Osteocyte (in vitro differentiated cells): ENCODE data around the gene SMAD3. TPM values are rescaled to one million over a fixed set of nuclear protein-coding genes. Genes with fewer than 3 reads are reported as not detected.
A peak's percentile ranks its signal among the peaks of the same experiment; 100 is the strongest.

Experiments used
- DNase-seq: peaks from one replicate; pipeline ENCODE4 v3.0.0; 2021; ENCODE audit warnings: mixed read lengths; ENCODE audit not compliant: unreplicated experiment; ENCODE audit errors: extremely low spot score
- H3K27ac Mint-ChIP-seq: one replicate; pipeline ENCODE4 v1.8.0; 2021; ENCODE audit warnings: mild to moderate bottlenecking, mixed read lengths; ENCODE audit not compliant: unreplicated experiment
- H3K27me3 Mint-ChIP-seq: one replicate; pipeline ENCODE4 v1.8.0; 2021; ENCODE audit warnings: mixed read lengths; ENCODE audit not compliant: unreplicated experiment
- H3K36me3 Mint-ChIP-seq: one replicate; pipeline ENCODE4 v1.8.0; 2021; ENCODE audit warnings: mixed read lengths; ENCODE audit not compliant: unreplicated experiment
- H3K4me1 Mint-ChIP-seq: one replicate; pipeline ENCODE4 v1.8.0; 2021; ENCODE audit warnings: mixed read lengths; ENCODE audit not compliant: unreplicated experiment
- H3K4me3 Mint-ChIP-seq: one replicate; pipeline ENCODE4 v1.8.0; 2021; ENCODE audit warnings: mild to moderate bottlenecking, moderate library complexity, mixed read lengths; ENCODE audit not compliant: unreplicated experiment
- H3K9me3 Mint-ChIP-seq: one replicate; pipeline ENCODE4 v1.8.0; 2021; ENCODE audit warnings: mixed read lengths; ENCODE audit not compliant: unreplicated experiment
- total RNA-seq: library from RNA; stranded (reverse); gene quantifications from 2 replicates; pipeline ENCODE4 v1.2.1, GENCODE V29; 2021
- TF ChIP-seq, protein P1 (sequence below): fragments of 200-600 bp; sonication (generic); IDR thresholded peaks from 2 replicates; pipeline ENCODE4 v1.5.0; 2021; ENCODE audit warnings: antibody characterized with exemption, mild to moderate bottlenecking, moderate library complexity

SMAD3 gene
- total RNA-seq, 1 donor from 2014 or later: 39.7 TPM

DNA sequence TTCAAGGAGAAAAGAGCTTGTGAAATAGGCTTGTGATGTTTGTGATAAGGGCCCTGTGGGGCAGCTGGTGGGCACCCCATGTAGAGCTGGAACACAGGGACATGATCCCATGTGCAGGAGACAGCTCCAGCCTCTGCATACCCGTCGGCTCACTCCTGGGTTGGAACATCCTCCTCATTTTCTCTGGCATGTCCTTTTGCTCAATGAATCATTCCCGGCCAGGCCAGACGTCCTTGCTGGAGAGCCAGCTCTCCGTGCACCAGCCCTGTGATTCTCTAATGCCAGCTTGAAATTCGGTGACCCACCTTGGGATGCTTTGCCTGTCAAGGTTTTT is 77.3 kb downstream of the SMAD3 start:
- Mint-ChIP-seq H3K36me3 (no peaks in the 10 kb centered on the region), H3K4me1 (peaks cover 93% of the 10 kb centered on the region), H3K9me3 (no peaks in the 10 kb centered on the region), H3K27me3 (no peaks in the 10 kb centered on the region), H3K27ac (peak overlapping the region; percentile 20), H3K4me3 (no peak overlapping the region)
- DNase-seq: no peak
- TF ChIP-seq, protein P1, sequence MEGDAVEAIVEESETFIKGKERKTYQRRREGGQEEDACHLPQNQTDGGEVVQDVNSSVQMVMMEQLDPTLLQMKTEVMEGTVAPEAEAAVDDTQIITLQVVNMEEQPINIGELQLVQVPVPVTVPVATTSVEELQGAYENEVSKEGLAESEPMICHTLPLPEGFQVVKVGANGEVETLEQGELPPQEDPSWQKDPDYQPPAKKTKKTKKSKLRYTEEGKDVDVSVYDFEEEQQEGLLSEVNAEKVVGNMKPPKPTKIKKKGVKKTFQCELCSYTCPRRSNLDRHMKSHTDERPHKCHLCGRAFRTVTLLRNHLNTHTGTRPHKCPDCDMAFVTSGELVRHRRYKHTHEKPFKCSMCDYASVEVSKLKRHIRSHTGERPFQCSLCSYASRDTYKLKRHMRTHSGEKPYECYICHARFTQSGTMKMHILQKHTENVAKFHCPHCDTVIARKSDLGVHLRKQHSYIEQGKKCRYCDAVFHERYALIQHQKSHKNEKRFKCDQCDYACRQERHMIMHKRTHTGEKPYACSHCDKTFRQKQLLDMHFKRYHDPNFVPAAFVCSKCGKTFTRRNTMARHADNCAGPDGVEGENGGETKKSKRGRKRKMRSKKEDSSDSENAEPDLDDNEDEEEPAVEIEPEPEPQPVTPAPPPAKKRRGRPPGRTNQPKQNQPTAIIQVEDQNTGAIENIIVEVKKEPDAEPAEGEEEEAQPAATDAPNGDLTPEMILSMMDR: no peak

DNA sequence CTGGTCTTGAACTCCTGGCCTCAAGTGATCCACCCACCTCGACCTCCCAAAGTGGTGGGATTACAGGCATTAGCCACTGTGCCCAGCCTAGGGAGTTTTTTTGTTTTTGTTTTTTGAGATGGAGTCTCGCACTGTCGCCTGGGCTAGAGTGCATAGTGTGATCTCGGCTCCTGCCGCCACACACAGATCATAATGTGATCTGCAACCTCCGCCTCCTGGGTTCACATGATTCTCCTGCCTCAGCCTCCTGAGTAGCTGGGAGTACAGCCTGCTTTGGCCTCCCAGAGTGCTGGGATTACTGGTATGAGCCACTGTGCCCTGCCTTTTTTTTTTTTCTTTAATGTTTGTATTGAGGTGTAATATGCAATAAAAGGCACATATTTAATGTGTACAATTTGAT is 78.2 kb downstream of the SMAD3 start:
- Mint-ChIP-seq H3K4me1 (peaks cover 94% of the 10 kb centered on the region), H3K9me3 (no peaks in the 10 kb centered on the region), H3K27ac (no peak overlapping the region), H3K27me3 (no peaks in the 10 kb centered on the region), H3K4me3 (no peak overlapping the region), H3K36me3 (no peaks in the 10 kb centered on the region)
- no peak for DNase-seq
- TF ChIP-seq, protein P1: no peak

DNA sequence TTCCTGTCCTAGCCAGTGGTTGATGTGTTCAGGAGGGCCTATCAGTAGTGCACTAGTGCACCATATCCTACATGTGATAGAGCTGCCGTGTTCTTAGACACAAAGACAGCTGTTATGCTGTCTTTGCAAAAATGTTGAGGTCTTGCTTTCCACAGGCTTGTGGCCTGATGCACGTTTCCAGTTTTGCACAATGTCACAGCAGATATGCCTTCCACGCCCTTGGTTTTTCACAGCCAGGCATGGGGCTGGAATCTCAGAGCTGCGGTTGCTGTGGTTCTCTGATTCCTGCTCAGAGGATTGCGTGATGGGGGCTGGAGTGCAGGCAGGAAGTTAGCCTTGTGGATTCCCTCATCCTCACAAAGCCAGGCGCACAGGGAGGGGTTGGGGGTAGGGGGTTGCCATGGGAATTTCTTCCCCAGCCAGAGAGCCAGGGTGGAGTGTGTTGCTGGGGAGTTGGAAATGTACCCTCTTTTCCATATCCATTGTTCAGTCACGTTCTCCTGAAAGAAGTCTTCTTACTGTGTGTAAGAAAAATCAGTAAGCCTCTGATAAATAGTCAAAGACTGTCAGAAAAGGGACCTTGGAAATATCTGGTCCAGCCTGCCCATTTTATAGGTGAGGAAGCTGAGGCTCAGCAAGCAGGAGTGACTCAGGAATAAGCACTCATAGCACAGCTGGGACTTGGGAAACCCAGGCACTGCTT is 79.4 kb downstream of the SMAD3 start:
- peaks cover 96% of the 10 kb centered on the region for H3K4me1 Mint-ChIP-seq
- DNase-seq: no peak
- H3K4me3 Mint-ChIP-seq: no peak overlapping the region
- no peaks in the 10 kb centered on the region for H3K27me3 Mint-ChIP-seq
- TF ChIP-seq, protein P1: no peak
- peak overlapping the region; percentile 41 for H3K27ac Mint-ChIP-seq
- H3K36me3 Mint-ChIP-seq: no peaks in the 10 kb centered on the region
- no peaks in the 10 kb centered on the region for H3K9me3 Mint-ChIP-seq

DNA sequence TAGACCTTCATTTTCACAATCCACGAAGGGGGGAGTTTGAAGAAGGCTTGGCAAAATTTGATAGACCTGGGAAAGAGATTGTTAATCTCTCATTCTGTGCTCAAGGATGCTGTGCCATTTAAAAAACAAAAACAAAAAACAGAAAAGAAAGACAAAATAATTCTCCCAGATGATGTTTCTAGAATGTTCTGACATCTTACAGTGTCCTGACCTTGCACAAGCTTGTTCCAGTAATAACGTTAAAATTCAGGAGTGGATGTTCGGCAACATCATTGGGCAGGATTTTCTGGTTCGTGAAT is 79.9 kb downstream of the SMAD3 start:
- H3K4me3 Mint-ChIP-seq: no peak overlapping the region
- H3K27ac Mint-ChIP-seq: no peak overlapping the region
- TF ChIP-seq, protein P1: no peak
- H3K4me1 Mint-ChIP-seq: peaks cover 96% of the 10 kb centered on the region
- no peaks in the 10 kb centered on the region for H3K36me3 Mint-ChIP-seq
- no peak for DNase-seq
- no peaks in the 10 kb centered on the region for H3K27me3 Mint-ChIP-seq
- H3K9me3 Mint-ChIP-seq: no peaks in the 10 kb centered on the region

DNA sequence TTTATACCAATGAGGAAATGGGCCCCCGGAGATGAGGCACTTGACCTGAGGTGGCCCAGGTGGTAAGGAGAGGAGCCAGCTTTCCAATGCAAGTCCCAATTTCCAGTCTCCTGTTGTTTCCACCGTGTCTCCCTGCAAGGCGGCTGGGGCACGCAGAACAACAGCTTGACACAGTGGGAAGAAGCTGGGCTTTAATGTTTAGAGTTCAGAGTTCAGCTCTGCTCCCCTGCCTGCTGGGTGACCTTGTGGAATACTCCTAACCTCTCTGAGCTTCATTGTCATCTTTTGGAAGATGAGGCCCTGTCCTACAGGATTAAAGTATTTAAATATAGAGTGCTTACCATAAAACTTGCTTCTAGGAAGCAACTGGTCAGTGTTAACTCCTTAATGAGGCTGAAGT is 80.3 kb downstream of the SMAD3 start:
- Mint-ChIP-seq H3K27me3 (no peaks in the 10 kb centered on the region), H3K36me3 (no peaks in the 10 kb centered on the region), H3K27ac (no peak overlapping the region), H3K4me1 (peaks cover 96% of the 10 kb centered on the region), H3K4me3 (no peak overlapping the region), H3K9me3 (no peaks in the 10 kb centered on the region)
- TF ChIP-seq, protein P1: no peak
- no peak for DNase-seq
